T-helper 22 cell (primary cell): ENCODE results near the gene ALDH7A1.
"Not testable (repeated sequence)": the region's sequence is repeated elsewhere in the genome, so short reads cannot be mapped to it uniquely, and the experiment has no call there.

Source experiments
- DNase-seq: peaks from one replicate; pipeline ENCODE4 v3.0.0-alpha.2; 2020; ENCODE audit warnings: low read depth

Gene ALDH7A1

DNA sequence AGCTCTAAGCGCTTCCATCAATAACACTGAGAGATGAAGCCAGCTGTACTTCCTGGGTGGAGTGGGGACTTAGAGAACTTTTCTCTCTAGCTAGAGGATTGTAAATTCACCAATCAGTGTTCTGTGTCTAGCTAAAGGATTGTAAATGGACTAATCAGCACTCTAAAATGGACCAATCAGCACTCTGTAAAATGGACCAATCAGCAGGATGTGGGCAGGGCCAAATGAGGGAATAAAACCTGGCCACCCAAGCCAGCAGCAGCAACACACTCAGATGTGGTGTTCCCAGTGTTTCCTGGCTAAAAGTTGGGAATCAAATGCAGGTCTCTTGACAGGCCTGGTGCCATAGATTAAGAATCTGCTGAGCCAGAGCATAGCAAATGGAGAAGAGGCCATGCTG lies 60.5 kb downstream of the ALDH7A1 start:
- no peak for DNase-seq

DNA sequence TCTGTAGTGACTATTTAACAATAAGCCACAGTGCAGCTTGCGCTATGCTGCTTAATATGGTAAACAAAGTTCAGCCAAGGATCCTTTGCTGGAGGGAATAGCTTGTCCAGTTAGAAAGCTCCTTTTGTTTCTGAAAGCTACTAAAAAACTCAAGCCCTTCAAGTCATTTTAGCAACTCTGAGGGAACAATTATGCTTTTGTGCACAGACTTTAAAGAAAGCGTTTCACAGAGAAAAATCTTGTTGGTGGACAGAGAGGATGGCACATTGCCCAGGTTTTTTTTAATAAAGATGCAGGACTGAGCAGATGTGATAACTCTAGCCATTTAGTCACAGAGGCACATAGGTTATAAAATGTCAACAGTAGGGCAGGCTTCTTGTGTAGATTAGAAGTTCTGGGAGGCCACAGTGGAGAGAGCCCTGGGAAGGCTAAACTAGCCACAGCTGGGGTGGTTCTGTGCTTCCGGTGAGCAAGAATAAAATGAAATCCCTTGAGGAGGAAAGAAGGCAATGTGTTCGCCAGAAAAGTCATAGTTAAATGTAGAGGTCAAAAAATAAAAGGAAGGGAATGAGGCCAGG lies 63.4 kb downstream of the ALDH7A1 start:
- no peak for DNase-seq

DNA sequence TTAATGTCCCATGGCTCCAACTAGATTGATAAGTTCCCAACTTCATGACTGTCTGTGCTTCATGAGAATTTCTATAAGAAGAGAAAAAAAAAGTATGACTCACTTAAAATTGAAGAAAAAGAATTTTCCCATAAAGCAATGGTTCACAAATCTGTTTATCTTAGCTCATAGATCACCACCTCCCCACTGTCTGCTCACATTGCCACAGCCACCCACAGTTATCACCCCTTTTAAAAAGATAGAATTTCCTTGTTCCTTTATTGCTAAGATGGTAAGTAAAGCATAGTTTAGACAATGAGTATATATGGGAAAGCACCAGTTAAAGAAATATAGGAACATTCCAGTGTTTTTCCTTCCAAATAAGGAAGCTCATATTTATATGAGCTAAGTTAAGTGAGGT lies 67.1 kb downstream of the ALDH7A1 start:
- DNase-seq: no peak

DNA sequence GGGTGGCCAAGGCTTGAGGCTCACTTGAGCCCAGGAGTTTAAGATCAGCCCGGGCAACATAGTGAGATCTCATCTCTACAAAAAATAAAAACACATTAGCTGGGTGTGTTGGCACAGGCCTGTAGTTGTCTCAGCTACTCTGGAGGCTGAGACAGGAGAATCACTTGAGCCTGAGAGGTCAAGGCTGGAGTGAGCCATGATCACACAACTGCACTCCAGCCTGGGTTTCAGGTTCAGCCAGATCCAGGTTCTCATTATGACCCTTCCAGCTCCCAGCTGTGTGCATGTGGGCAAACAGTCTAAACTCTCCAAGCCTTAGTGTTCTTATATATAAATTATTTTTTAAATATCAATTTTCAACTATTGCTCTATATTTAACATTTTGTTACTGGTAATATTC lies 67.9 kb downstream of the ALDH7A1 start:
- no peak for DNase-seq

DNA sequence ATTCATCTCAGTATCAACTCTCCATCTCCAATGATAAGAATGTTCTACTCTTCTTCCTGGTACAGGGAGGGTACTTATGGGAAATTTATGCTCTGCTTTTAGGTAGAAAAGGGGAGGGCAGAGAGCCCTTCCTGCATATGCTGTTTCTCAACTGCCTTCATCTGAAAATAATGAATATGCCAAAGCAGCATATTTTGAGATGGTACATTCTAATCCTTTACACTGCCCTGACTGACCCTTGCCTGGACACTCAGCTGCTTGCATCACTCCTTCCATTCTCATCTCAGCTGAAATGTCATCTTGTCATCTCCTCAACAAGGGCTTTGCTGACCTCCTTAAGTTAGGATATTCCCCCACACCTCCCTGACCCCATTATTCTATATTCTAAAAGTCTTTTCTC lies 68.5 kb downstream of the ALDH7A1 start:
- DNase-seq: no peak

DNA sequence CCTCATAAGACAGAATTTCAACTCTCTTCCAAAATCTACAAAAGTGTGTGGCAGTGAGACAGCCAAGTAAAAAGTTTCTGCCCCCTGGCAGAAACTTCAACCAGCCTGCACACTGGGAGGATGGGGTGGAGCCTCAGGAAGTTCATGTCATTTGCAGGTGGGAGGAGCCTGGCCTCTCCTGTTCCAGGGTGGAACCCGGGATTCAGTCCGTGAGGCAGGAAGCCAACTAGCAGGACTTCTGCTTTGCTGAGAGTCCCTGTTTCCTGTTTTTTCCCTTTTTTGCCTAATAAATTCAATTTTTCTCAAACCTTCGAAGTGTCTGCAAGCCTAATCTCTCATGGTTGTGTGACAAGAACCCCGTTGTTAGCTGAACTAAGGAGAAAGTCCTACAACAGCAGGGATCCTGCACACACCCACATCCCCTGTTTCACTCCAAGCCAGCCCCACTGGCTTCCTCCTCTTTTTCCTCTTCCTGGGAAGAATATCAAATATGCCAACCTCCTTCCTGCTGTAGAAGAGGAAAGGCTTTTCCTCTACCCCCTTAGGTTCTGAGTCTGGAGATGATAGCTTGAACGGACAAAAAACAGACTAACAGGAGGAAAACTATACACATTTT lies 69.3 kb downstream of the ALDH7A1 start:
- DNase-seq: no peak

DNA sequence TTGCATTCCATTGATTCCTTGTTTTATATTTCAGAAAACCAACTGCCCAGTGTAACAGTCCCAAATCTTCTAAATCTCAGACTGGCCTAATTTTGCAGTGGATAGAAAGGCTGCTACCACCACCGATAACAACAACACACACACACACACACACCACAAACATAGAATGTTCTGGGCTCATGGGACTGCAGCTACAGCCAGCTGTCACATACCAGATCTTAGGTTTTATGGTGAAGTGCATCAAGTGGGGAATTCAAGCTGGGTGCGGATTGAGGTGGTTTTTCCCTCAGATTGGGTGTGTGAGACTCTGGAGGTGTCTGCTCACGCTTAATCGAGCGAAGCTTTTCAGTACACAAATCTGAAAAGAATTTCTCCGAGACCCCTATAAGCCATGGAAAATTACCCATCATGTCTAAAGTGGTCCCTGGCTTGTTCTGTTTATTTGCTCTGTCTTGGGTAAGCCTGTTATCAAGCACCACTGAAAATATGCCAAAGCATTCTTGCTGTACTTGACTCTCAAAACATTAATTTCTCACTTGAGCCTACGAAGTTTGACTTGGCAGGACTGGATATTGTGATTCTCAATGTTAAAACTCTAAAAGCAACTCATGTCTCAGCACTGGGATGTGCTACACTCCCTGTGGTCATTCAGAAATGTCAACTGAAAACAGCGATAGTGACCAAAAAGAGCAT lies 71.1 kb downstream of the ALDH7A1 start:
- DNase-seq: no peak

DNA sequence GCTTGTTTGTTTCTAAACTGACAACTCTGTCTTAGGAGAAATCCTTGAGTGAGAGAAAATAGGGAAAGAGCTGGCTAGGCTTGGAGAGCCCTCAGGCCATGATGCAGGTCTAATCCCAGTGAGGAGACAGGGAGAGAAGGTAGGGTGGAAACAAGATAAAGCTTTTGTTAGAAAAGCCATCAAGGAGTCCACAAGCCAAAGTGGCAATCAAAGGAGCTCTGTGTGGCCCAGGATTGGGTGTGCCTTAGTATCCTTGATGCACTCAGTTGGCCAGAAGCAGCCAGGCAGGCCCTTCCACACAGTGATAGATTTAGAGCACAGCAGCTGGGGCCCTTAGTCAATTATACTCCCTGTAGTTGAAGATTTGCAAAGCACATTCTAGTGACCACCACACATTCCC lies 73.9 kb downstream of the ALDH7A1 start:
- no peak for DNase-seq

DNA sequence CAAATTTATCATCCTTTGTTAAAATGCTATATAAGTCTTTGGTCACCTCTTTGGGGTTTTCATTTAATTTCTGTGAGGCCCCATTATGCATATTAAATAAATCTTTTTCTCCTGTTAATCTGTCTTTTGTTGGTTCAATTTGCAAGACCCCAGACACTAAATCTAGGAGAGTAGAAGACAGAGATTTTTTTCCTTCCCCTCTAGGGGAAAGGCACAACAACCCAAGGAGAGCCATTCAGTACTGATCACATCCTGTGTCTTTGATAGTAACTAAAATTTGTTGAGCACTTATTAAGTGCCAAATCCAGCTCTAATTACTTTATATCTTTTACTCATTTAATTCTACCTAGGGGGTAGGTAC lies 74.4 kb downstream of the ALDH7A1 start:
- no peak for DNase-seq

DNA sequence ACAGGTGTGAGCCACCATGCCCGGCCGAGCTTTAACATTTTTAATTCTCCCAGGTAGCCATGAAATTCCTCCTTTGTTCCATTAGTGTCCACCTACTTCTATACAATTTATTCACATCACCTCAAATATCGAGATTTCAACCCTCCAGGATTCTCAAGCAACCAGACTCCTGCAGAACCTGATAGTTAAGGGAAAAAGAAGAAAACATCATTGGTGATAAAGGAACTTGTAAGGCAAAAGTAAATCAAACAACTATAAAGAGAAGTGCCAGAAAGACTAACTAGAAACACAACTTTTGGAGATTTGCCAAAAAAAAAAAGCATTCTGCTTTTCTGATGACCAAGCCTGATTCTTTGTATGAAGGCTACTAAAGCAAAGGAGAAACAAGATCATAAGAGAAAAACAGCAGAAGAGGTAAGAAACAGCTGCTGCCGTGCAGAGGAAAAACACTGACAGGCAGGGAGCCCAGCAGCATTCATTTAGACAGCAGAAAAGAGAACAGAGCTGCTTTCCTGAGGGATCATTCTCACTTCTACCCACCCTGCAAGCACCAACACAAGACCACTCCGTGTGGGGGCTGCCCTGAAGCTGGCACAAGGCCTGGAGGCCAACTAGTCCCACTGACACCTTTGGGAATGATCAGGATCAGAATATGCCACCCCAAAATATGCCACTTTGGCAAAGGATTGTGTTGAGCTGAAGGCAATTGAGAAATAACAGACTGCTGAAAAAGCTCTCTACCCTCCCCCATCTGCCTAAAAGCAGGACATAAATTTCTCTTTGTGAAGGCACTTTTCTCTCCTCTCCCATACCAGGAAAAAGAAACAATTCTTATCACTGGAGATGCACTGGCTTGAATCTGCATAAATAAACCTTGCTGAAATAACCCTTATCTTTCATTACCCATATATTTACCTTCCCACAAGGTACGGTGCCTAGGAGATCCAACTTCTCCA lies 75.1 kb downstream of the ALDH7A1 start:
- no peak for DNase-seq

DNA sequence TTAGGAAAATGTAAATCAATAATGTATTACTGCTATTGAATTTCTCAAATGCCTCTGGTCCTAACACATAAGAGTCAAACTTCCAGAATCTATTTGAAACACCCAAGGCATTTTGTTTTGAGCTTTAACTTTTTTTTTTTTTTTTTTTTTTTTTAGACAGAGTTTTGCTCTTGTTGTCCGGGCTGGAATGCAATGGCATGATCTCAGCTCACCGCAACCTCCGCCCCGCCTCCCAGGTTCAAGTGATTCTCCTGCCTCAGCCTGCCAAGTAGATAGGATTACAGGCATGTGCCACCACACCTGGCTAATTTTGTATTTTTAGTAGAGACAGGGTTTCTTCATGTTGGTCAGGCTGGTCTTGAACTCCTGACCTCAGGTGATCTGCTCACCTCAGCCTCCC lies 75.8 kb downstream of the ALDH7A1 start:
- not testable (repeated sequence) for DNase-seq

DNA sequence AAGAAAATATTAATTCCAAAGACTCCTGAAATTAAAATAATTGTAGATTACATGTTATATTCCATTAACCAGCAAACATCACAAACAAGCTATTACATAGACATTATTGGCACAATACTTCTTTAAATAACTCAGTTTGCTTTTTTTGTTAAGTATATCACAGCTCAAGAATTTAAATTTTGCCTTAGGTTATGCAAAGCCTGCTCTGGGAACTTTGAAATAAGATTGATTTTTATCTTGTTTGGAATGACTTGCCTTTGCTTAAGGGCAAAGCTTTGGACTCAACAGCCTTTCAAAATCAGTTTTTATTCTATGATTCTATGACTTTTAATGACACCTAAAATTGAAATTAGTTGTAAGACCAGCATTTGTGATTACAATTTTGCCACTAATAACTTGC lies 78.2 kb downstream of the ALDH7A1 start:
- no peak for DNase-seq

DNA sequence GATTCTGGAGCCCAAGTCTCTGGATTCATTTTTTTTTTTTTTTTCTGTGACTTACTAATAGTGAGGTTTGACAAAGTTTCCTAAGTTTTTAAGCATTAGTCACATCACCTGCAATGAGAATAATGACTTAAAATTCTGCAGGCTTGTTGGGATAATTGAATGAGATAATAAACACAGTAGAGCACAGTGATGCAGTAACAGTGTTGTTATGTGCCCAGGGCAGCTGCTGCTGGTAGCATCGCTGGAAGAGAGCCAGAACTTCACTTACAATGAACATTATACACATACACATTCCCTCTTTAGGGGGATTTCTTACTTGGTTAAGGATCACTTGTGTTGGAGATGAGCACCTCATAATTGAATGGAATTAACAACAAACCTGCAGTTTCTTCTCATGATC lies 78.9 kb downstream of the ALDH7A1 start:
- DNase-seq: no peak

DNA sequence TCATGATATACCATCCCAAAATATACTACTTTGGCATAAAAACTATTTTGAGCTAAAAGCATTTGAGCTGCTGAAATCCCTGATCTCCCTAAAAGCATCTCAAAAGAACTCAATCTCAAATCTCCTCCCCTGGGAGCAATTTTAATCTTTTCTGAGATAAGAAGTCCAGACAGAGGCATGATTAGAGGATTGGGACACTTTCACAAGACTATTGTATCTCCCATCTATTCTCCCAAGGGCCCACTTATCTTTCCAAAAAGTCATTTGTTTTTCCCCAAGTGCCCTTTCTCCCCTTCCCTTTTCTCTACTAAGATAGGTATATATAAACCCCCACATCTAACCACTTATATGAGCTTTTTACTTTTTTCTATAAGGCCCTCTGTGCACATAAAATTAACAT lies 79.7 kb downstream of the ALDH7A1 start:
- no peak for DNase-seq

DNA sequence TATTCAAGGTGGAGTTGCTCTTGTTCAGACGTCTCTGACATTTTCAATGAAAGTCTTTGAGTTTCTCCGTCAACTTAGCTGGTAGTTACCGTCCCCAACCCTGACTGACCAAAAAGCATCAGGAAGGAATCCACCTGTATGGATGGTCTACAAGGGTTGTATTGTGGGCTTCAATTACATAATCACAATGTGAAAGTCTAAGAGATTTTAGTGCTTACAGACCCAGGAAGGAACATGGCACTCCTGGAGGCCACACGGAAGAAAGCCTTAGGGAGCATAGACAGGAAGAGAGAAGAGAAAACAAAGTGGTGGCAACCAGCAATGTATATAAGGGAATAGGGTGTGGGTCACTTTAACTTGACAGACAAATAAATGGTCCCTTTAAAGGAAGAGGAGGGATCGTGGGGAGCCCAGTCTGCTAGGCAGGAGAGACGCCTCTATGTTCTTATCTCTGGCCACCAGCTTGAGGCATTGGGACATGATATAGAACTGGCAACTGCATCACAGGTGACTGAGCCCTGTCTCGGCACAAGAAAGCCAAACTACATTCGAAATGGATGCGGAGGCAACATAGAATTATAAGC lies 80.4 kb downstream of the ALDH7A1 start:
- DNase-seq: no peak

DNA sequence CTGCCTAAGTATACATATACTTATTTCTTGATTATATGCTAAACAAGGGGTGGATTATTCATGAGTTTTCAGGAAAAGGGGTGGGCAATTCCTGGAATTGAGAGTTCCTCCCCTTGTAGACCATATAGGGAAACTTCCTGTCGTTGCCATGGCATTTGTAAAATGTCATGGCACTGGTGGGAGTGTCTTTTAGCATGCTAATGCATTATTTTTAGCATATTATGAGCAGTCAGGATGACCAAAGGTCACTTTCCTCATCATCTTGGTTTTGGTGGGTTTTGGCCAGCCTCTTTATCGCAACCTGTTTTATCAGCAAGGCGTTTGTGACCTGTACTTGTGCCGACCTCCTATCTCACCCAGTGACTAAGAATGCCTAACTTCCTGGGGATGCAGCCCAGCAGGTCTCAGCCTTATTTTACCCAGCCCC lies 80.9 kb downstream of the ALDH7A1 start:
- no peak for DNase-seq

DNA sequence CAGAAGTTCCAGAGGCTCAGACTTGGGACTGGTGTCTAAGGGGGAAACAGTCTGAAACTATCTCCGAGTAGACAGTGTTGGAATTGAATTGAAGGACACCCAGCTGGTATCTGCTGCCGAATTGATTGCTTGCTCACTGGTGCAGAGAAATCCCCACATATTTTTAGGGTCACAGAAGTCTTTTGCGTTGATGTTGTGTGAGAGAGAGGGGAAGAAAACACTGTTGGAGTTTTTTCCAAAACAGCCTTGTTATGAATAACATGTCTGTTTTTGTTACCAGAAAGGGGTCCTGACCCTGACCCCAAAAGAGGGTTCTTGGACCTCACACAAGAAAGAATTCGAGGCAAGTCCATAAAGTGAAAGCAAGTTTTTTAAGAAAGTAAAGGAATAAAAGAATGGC lies 81.3 kb downstream of the ALDH7A1 start:
- no peak for DNase-seq

DNA sequence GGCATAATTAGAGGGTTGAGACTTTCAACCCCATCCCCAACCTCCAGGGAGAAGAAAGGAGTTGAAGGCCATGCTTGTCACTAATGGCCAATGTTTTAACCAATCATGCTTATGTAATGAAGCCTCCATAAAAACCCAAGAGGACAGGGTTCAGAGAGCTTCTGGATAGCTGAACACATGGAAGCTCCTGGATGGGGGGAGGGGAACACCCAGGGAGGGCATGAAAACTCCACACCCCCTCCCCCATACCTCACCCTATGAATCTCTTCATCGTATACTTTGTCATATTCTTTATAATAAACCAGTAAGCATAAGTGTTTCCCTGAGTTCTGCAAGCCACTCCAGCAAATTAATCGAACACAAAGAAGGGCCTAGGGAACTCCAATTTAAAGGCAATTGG lies 81.7 kb downstream of the ALDH7A1 start:
- no peak for DNase-seq

DNA sequence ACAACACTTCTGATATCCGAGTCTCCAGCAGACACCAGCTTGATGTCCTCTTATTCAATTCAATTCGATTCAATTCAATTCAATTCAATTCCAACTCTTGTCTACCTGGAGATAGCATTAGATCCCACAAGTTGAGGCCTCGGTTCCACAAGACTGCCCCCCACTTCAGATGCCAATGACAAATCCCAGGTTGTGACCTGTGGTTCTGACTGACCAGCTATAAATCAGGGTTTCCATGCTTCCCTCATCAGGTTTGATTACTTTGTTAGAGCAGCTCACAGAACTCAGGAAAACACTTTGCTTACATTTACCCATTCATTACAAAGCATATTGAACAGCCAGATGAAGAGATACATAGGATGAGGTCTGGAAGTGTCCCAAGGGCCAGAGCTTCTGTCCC lies 82.6 kb downstream of the ALDH7A1 start:
- DNase-seq: no peak

DNA sequence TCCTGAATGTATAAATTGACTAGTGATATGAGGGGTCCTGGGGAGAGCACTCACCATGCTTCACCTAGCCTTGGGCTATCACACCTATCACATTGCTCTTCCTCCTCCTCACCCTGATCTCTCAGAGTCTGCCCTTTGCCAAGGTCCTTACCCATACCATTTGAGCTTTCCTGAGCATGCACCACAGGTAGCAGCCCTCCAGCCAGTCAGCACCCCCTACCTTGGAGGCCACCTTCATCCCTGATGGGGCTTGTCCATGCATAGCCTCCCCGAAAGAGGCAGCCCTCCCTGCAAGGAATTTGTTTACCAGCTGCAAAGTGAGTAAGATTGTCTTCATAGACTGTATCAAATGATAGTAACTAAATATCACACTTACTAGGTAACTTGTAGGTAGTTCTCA lies 83.1 kb downstream of the ALDH7A1 start:
- no peak for DNase-seq

DNA sequence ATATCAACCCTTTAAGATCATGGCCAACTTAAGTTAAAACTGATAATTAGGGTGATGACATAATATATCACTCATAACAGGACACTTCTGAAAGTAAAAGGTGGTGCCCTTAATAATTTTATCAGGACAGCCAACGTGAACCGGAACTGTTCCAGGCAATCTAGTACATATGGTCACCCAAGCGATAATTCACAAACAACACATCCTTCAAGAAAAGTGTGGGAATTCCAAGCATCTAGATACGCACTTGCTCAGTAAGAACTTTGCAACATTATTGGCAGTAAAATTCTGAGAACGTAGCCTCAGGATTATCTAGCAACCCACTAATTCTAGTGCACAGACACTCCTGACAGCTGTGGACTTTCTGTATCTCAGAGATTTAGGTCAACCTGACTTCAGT lies 85.7 kb downstream of the ALDH7A1 start:
- DNase-seq: no peak

DNA sequence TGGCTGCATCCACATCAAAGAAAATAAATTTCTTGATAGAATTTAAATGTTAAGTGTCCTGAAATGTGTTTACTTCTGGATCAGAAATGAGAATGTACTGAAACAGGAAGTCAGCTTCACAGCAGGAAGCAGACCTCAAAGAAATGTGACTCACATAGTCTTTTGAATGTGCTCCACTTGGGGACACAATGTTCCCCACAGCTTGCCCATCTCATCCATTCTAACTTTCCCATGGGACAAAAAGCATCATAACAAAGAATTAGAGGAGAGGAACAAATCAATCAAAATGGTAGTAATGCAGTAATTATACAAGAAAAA lies 86.1 kb downstream of the ALDH7A1 start:
- no peak for DNase-seq
